SK-N-MC (cell line): ENCODE measurements around the gene PCED1B.

Experiments
- DNase-seq: peaks from one replicate; pipeline ENCODE4 v3.0.0-alpha.2; 2011; ENCODE audit warnings: low read depth, low spot score
- H3K27ac ChIP-seq: fragments of 200-600 bp; sonication (generic); 2 replicates; pipeline ENCODE4 v1.5.1; 2016; ENCODE audit warnings: mixed run types
- H3K36me3 ChIP-seq: fragments of 200-600 bp; sonication (generic); 2 replicates; pipeline ENCODE4 v1.6.1; 2017; ENCODE audit warnings: antibody characterized with exemption, low read length, mixed read lengths; ENCODE audit not compliant: insufficient read depth
- H3K4me3 ChIP-seq: fragments of 200-600 bp; sonication (generic); 2 replicates; pipeline ENCODE4 v1.5.1; 2016
- H3K9ac ChIP-seq: fragments of 200-600 bp; sonication (generic); 2 replicates; pipeline ENCODE4 v1.8.0; 2017; ENCODE audit warnings: mixed run types, mixed read lengths; ENCODE audit not compliant: insufficient read length
- H3K9me3 ChIP-seq: fragments of 200-600 bp; sonication (generic); 2 replicates; pipeline ENCODE4 v1.6.1; 2017; ENCODE audit warnings: low read depth, mild to moderate bottlenecking, antibody characterized with exemption, low read length, moderate library complexity, mixed read lengths
- EZH2 ChIP-seq: fragments of 200-600 bp; sonication (generic); IDR thresholded peaks from one replicate; pipeline ENCODE4 v1.6.1; 2017; ENCODE audit warnings: antibody characterized with exemption
- FOXP2 ChIP-seq: optimal IDR thresholded peaks from 2 replicates; pipeline ENCODE3; 2011; ENCODE audit warnings: mild to moderate bottlenecking, moderate library complexity; ENCODE audit not compliant: insufficient read depth; ENCODE audit errors: extremely low read length, control extremely low read depth
- POLR2AphosphoS5 ChIP-seq: IDR thresholded peaks from 2 replicates; pipeline ENCODE4 v1.6.1; 2012; ENCODE audit warnings: mild to moderate bottlenecking, low read depth, low read length, borderline replicate concordance

The PCED1B gene

DNA sequence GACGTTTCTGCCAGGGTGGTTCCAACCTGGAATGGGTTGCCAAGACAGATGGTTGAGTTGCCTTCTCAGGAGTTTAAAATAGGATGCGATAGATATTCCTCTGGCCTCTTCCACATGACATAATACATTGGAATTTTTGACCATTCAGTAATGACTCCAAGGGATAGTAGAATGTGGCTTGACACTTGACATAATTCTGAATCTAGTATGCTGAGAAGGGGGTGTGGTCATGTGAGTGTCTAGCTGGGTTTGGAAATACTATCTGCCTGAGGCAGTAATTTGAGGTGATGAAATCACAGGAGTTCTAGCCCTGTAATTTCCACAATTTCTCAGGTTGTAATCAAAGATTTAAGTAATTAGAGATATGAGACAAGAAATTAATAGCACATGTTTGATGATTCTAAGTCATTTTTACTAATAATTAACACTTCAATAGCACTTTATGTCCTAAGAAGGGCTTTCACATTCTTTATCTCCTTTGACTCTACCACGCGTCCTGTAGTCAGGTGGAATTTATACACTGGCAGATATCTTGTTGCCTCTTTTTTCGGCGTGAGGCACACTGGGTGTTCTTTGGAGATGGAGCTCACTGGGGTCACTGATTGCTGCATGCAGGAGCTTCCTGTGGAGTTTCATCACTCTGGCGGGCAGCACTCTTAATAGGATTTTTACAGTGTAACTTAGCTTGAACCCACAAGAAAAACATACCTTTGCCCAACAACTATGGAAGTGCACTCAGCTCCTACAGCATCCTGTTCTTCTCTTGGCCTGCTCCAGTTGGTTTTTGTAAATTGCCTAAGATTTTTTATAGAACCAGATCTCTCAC lies 3.6 kb downstream of the PCED1B start:
- Histone ChIP-seq H3K9me3 (no peaks in the 10 kb centered on the region), H3K36me3 (no peaks in the 10 kb centered on the region), H3K4me3 (0 out of 2 replicates have a peak overlapping the region, but pooled peaks have one; percentile 2), H3K27ac (no peak overlapping the region), H3K9ac (no peak overlapping the region)
- TF ChIP-seq POLR2AphosphoS5 = no peak
- no peak for TF ChIP-seq FOXP2
- TF ChIP-seq EZH2 = no peak
- DNase-seq = no peak

GRCh38 chr12:47084172-47084571 lies 4.8 kb downstream of the PCED1B start:
- no peaks in the 10 kb centered on the region for H3K9me3 ChIP-seq
- H3K27ac ChIP-seq = no peak overlapping the region
- DNase-seq = no peak
- H3K36me3 ChIP-seq = no peaks in the 10 kb centered on the region
- H3K4me3 ChIP-seq = no peak overlapping the region
- TF ChIP-seq EZH2 = no peak
- TF ChIP-seq POLR2AphosphoS5 = no peak
- no peak for TF ChIP-seq FOXP2
- H3K9ac ChIP-seq = no peak overlapping the region

DNA sequence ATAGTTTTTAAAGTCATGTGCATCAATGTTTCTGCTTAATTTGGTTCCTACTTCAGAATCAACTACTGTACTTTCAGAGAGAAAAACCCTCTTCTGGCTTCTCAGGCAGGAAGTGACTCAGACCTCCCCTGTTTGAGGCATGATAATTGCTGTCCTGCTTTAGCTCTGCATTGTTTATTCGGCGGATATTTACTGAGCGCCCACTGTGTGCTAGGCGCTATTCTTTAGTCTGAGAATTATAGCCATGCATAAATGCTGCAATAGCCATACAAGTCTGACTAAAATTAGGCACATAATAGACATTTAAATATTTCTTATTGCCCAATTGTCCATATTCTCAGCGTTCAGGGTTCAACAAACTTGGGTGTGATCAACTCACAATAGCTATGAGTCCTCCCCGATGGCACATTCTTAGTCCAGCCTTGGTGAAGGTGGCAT lies 6.4 kb downstream of the PCED1B start:
- Histone ChIP-seq H3K9ac (peak overlapping the region; percentile 7), H3K4me3 (no peak overlapping the region), H3K36me3 (no peaks in the 10 kb centered on the region), H3K9me3 (no peaks in the 10 kb centered on the region), H3K27ac (no peak overlapping the region)
- DNase-seq = no peak
- TF ChIP-seq POLR2AphosphoS5 (no peak), FOXP2 (no peak), EZH2 (no peak)

GRCh38 chr12:47087088-47087688 lies 7.8 kb downstream of the PCED1B start:
- no peak for TF ChIP-seq FOXP2
- Histone ChIP-seq H3K9me3 (no peaks in the 10 kb centered on the region), H3K4me3 (no peak overlapping the region), H3K9ac (no peak overlapping the region), H3K36me3 (no peaks in the 10 kb centered on the region), H3K27ac (no peak overlapping the region)
- no peak for DNase-seq

DNA sequence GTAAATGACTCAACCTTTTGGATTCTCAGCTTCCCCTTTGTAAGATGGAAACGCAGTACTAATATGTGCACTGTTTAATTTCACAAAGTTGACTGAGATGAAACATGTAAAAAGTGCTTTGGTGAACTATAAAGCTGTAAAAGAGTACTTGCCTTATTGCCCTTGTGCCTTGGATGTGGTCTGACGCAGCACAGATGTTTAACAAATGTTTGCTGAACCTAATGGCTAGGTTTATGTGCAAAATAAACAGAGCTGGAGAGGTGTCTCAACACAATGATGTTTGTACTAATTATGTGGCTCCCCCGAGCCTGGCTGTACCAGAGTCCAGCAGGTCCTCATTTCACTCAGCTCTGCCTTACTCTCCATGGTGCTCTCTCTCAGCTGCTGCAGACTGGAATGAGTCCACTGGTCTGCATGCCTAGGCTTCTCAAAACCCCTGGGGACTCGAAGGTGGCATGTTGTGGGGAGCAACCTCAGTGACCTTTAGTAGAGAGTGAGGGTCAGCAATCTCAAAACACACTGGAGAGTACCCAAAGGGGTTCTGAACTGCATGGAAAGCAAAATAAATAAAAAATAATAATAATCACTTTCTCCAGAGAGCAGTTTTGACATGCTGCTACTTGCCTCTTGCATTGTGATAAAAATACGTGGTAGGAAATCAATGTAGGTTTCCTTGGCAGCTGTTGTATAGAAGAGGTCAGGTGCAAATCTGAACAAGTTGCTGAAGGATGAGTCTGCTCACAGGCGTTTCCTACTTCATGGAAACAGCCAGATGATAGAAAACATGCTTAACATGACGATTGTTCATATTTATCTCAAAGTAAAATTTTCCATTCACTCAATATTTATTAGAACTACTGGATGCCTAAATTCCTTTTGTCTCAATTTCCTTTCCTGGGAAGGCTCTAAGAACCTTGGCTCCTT lies 8.9 kb downstream of the PCED1B start:
- H3K9me3 ChIP-seq = no peaks in the 10 kb centered on the region
- no peaks in the 10 kb centered on the region for H3K36me3 ChIP-seq
- H3K9ac ChIP-seq = no peak overlapping the region
- TF ChIP-seq POLR2AphosphoS5 = no peak
- TF ChIP-seq FOXP2 = no peak
- no peak for TF ChIP-seq EZH2
- no peak overlapping the region for H3K27ac ChIP-seq
- no peak for DNase-seq
- no peak overlapping the region for H3K4me3 ChIP-seq

DNA sequence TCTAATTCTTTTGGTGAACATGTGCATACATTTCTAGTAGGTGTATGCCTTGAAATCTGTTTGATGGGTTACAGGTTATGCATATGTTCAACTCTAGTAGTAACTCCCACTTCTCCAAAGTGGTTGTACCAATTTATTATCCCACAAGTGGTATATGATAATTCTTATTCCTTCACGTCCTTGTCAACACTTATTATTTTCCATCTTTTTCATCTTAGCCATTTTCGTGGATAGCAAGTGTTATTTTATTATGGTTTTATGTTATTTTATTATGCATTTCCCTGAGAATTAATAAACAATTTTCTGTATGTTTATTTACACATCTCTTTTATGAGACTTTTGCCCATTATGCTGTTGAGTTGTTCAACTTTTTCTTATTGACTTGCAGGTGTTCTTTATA lies 11.6 kb downstream of the PCED1B start:
- Histone ChIP-seq H3K9me3 (no peaks in the 10 kb centered on the region), H3K4me3 (no peak overlapping the region), H3K36me3 (no peaks in the 10 kb centered on the region), H3K27ac (no peak overlapping the region), H3K9ac (no peak overlapping the region)
- TF ChIP-seq POLR2AphosphoS5 (no peak), EZH2 (no peak), FOXP2 (no peak)
- DNase-seq = no peak

DNA sequence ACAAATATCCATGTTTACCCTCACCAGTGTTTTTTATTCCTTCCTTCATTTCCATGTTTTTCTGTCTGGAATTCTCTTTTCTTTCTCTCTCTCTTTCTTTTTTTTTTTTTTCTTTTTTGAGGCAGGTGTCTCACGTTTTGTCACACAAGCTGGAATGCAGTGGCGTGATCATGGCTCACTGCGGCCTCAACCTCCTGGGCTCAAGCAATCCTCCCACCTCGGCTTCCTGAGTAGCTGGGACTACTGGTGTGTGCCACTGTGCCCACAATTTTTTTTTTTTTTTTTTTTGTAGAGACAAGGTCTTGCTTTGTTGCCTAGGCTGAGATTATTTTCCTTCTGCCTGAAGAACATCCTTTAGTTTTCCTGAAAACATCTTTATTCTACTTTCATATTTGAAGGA lies 15.4 kb downstream of the PCED1B start:
- TF ChIP-seq EZH2 (no peak), POLR2AphosphoS5 (no peak), FOXP2 (no peak)
- Histone ChIP-seq H3K27ac (no peak overlapping the region), H3K9ac (no peak overlapping the region), H3K9me3 (no peaks in the 10 kb centered on the region), H3K4me3 (no peak overlapping the region), H3K36me3 (no peaks in the 10 kb centered on the region)
- no peak for DNase-seq

DNA sequence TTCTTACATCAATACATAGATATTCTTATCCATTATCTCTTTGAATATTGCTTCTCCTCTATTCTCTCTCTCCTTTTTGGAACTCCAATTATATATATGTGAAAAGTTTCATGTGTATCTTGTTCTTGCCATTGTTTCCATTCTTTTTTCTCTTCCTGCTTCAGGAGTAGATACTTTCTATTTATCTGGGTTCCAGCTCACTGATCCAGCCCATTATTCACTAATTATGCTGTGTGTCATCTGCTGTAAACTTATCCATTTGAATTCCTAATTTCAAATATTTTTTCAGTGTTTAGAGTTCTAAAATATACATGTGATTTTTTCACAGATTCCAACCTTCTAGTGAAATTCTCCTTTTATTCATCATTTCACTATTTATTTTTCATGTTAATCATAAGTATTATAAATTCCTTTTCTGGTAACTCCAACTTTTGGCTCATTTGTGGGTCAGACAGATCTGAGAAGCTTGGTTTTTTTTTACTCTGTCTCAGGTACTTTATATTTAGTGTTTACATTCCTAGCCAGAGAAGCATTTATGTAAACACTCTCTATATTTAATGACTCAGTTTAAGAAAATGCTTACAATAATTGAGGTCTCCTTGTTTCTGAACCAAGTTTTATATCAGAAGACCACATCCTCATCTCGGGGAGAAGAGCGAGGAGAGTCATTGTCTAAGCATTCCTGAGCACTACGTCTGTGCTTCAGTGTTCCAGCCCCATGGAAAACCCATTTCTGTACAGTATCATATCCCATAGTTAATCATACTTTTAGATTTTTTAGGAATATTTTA lies 16.2 kb downstream of the PCED1B start:
- no peaks in the 10 kb centered on the region for H3K9me3 ChIP-seq
- no peaks in the 10 kb centered on the region for H3K36me3 ChIP-seq
- no peak overlapping the region for H3K4me3 ChIP-seq
- TF ChIP-seq POLR2AphosphoS5 (no peak), EZH2 (no peak)
- no peak for DNase-seq
- no peak overlapping the region for H3K9ac ChIP-seq
- no peak overlapping the region for H3K27ac ChIP-seq
